ENCODE results near the gene CD163.
"Not testable (repeated sequence)": the region's sequence is repeated elsewhere in the genome, so short reads cannot be mapped to it uniquely, and the experiment has no call there.

The CD163 gene

GRCh38 chr12:7503686-7504415, at the start of gene CD163:
TSS of gene CD163 (minus strand) at chr12:7503777. CDS start at chr12:7503690, 87 bp downstream.
- no peak for DNase-seq

GRCh38 chr12:7542813-7543212, 39.2 kb upstream of the CD163 start:
- DNase-seq = no peak

- no peak for DNase-seq
These were observed 38.5 kb upstream of the CD163 start for GRCh38 chr12:7542046-7542445.

- DNase-seq = no peak
These were observed 10.8 kb upstream of the CD163 start for GRCh38 chr12:7514416-7514815.

GRCh38 chr12:7512553-7512952, 9.0 kb upstream of the CD163 start:
- no peak for DNase-seq

GRCh38 chr12:7509793-7510470, 6.4 kb upstream of the CD163 start:
- not testable (repeated sequence) for DNase-seq

GRCh38 chr12:7502612-7503011, 965 bp downstream of the CD163 start:
- DNase-seq = no peak

GRCh38 chr12:7501031-7501588, 2.5 kb downstream of the CD163 start:
- DNase-seq = no peak

- no peak for DNase-seq
These were observed 3.9 kb downstream of the CD163 start for GRCh38 chr12:7499636-7500035.

GRCh38 chr12:7498809-7499208, 4.8 kb downstream of the CD163 start:
- DNase-seq = no peak

GRCh38 chr12:7497661-7498060, 5.9 kb downstream of the CD163 start:
- DNase-seq = no peak

- DNase-seq = no peak
These were observed 7.1 kb downstream of the CD163 start for GRCh38 chr12:7496451-7496850.

- no peak for DNase-seq
These were observed 8.4 kb downstream of the CD163 start for GRCh38 chr12:7495136-7495535.

GRCh38 chr12:7493006-7493405, 10.6 kb downstream of the CD163 start:
- DNase-seq = no peak

GRCh38 chr12:7486512-7486911, 17.1 kb downstream of the CD163 start:
- no peak for DNase-seq

GRCh38 chr12:7485095-7485494, 18.5 kb downstream of the CD163 start:
- no peak for DNase-seq

- no peak for DNase-seq
These were observed 20.2 kb downstream of the CD163 start for GRCh38 chr12:7483343-7483742.

- DNase-seq = no peak
These were observed 23.8 kb downstream of the CD163 start for GRCh38 chr12:7479771-7480170.

- DNase-seq = no peak
These were observed 31.5 kb downstream of the CD163 start for GRCh38 chr12:7472060-7472459.

- DNase-seq = peak in 1 of 2 experiments; percentile 15
These were observed 43.0 kb downstream of the CD163 start for GRCh38 chr12:7460375-7461259.

- no peak for DNase-seq
These were observed 43.6 kb downstream of the CD163 start for GRCh38 chr12:7459973-7460372.

GRCh38 chr12:7451756-7452155, 51.8 kb downstream of the CD163 start:
- no peak for DNase-seq

- peak; percentile 45 to 58 for DNase-seq
These were observed 52.9 kb downstream of the CD163 start for GRCh38 chr12:7450667-7451066.
